HG03378 (cell line): ENCODE measurements around the gene SRL.
A peak's percentile ranks its signal among the peaks of the same experiment; 100 is the strongest.

Experiments used
- ATAC-seq: cut with Tn5 transposase; IDR thresholded peaks from one replicate; pipeline ENCODE4 v1.9.1; 2021; ENCODE audit warnings: mild to moderate bottlenecking, moderate library complexity; ENCODE audit not compliant: unreplicated experiment

Gene SRL

DNA sequence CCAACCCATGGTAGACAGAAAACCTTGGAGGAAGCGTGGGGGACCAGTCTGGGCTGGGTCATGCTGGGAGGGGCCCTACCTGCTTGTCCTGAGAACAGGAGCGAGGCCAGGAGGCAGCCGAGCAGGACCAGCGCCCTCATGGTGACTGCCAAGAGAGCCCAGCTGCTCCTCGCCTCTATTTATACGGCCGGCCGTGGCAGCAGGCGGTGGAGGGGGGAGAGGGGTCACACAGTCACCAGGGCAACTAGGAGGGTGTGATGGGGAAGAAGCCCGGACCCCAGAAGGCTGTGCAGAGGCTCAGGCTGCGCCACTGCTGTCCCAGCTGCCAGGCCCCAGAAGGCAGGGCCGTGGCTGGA, at the start of gene SRL:
TSS of gene SRL (minus strand) at position 153 of the 356 bp plus-strand sequence. CDS start at position 140, 13 bp downstream.
- ATAC-seq: no peak

DNA sequence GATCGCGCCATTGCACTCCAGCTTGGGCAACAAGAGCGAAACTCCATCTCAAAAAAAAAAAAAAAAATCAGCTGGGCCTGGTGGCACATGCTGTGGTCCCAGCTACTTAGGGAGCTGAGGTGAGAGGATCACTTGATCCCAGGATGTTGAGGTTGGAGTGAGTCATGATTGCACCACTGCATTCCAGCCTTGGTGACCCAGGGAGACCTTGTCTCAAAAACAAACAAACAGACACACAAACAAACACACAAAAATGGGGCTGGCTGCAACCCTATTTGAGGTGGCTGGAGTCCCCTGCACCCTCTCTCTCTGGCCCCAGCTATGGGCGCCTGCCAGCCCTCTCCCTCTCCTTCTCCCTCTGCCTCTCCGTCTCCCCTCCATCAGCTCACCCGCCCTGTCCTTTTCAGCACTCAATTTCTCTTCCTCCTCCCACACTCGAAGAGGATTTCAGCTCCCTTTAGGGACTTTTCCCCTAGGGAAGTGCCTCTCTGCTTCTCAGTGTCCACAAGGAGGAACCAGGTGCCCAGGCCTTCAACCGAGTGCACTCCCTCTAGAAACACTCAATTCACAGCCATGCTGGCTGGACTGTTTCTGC, 48.5 kb upstream of the SRL start:
- no peak for ATAC-seq

DNA sequence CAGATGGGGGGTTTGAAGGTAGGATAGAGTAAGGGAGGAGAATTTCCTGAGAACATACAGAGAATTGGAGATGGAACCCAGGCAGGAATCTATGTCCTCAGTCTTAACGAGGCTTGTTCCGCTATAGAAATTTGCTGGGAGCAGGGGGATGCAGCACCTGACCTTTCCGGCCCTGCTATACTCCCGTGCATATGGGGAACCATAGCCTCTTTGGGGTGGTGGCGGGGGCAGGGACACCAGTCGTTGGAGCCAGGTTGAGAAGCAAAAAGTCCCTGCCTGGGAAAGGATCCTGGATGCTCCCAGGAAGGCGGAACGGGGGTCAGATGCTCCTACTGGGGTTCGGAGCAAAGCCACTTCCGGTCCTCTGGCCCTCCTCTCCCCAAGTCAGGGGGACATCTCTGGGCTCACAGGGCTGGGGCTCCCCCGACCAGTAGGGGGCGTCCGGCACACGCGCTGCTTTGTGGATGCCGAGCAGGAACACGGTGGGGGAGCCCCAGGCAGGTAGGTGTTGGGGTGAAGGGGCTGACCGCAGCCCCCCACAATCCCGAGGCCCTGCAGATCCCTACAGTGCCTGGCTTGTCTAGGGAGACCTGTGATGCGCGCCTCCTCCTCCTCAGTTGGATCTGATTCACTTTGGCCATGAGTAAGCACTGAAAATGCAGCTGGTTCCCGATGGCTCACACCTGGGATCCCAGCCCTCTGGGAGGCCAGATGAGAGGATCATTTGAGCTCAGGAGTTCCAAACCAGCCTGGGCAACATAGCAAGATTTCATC, 46.5 kb upstream of the SRL start:
- no peak for ATAC-seq

DNA sequence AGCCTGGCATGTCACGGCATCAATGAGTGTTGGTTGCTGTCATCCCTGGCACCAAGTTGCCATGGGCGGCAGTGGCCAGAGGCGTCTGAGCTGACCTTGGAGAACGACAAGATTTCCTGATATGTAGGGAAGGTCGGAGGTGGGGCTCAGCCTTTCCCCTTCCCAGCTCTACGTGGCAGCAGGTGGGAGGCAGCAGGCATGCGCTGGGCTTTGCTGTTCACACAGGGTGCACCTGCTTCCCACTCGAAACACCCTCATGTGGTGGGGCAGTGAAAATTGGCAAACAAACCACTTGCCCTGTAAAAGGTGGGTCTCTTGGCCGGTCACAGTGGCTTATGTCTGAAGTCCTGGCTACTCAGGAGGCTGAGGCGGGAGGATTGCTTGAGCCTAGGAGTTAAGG, 43.3 kb upstream of the SRL start:
- no peak for ATAC-seq

DNA sequence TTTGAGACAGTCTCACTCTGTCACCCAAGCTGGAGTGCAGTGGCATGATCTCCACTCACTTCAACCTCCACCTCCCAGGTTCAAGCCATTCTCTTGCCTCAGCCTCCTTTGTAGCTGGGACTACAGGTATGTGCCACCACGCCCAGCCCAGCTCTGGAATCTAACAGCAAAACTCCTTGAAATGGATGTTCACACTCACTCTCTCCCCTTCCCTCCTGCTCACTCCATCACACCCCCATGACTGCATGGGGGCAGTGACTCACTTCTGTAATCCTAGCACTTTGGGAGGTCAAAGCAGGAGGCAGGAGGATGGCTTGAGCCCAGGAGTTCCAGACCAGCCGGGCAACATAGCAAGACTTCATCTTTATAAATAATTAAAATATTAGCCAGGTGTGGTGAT, 42.1 kb upstream of the SRL start:
- ATAC-seq: no peak

DNA sequence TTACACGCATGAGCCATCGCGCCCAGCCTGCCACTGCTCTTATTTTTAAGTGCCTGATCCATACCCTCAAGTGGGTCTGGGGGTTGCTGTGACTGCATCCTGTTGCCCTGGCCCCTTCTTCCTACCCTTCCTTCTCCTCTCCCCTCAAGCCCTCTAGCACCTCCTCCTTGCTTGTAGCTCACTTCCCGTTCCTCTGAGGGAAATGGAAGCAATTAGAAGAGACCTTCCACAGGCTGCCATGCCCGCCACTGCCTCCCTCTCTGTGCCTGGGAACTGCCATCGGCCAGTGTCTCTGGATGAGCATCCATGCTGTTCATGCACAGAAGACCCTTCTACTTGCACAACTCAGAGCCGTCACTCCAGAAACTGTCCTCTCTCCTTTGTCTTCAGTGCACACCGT, 41.6 kb upstream of the SRL start:
- ATAC-seq: no peak

DNA sequence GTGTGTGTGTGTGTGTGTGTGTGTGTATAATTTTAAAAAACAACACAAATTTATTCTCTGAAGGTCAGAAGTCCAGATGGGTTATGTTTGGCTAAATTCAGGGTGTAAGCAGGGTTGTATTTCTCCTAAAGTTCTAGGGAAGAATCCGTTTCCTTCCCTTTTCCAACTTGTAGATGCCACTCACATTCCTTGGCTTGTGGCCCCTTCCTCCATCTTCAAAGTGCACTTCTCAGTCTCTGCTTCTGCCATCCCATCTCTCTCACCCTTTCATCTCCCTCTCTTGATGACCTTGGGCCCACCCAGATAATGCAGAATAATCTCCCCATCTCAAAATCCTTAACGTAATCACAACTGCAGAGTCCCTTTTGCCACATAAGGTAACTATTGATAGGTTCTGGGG, 38.7 kb upstream of the SRL start:
- ATAC-seq: no peak

DNA sequence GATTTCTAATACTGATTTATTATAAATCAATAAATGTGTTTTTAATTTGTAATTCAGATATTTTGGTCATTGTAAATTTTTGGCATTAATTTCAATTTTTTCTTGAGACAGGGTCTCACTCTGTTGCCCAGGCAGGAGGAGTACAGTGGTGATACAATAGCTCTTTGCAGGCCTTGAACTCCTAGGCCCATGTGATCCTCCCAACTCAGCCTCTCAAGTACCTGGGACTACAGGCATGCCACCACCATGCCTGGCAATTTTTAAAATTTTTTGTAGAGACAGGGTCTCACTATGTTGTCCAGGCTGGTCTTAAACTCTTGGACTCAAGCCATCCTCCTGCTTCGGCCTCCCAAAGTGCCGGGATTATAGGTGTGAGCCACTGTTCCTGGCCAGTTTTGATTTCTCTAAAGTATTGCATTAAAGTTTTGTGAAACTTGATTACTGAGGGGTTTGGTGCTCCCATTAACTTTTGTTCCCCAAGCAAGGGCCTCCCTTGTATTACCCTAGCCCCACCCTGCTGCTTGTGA, 36.2 kb upstream of the SRL start:
- ATAC-seq: no peak

DNA sequence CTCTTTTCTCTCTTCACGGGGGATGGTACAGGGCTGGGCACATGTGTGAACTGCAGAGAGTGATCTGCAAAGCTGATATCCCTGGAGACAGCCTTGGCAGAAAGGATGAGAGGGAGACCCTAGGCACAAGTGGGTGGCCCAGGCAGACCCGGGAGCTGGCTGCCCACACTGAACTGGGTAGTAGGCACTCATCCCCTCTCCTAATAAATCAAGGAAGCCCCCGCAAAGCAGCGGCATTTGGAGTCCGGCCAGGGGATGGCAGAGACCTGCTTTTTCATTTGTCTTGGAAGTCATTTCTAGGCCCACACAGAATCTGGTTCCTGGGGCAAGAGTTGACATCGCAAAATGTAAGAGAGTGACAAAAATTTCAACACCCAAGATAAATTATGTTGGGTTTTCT, 34.0 kb upstream of the SRL start:
- ATAC-seq: no peak

DNA sequence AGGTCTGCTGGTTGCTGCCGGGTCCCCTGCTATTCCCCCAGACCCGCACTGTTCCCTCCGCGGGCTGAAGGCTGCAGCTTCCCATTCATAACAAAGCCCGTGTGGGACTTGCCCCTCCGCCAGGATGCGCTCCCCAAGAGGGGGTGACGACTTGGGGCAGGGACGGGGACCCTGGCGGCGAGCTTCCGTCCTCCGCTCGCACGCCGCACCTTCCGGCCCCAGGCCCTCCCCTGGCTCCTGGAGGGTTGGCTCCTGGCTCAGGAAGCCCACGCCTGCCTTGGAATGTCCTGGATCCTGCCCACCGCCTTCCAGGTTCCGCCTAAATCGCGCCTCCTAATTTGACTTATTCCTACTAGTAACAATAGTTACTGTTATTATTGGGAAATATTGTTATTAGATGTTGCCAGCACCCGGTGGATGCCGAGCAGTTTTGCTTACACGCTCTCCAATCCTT, 32.0 kb upstream of the SRL start:
- ATAC-seq: no peak

DNA sequence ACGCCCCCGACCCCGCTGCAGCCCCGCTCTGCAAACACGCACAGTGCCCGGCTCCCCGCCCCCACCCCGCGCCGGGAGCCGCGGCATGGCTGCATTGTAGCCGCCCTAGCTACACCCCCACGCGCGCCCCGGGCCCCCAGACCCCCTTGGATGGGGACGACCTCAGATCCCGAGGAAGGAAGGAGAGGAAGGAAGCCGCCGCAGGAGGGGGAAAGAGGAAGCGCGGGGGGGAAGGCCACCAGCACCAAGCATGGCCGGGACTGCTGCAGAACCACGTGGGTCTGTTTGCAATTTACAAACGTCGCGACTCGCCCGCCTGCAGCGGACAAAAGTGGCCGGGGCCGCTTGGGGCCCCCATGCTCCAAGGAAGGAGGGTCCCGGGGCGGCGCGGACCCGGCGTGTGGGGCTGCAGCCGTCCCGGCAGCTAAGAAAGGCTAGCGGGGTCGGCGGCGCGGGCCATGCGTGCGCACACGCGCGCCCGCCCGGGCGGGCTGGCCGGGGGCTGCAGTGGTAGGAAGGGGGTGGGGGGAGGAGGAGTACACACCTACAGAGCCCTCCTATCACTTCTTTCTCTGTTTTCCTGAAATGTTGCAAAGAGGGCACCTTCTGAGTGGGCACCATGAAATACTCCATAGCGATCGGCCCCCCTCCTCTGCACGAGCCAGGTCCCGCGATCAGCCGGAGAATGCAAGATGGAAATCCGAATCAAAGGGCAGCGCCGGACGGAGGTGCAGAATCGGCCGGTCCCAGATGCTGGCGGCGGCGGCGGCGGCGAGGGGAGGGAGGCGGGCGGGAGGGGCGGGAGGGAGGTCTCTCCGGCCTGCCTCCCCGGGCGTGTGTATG, 30.5 kb upstream of the SRL start:
- ATAC-seq: no peak

DNA sequence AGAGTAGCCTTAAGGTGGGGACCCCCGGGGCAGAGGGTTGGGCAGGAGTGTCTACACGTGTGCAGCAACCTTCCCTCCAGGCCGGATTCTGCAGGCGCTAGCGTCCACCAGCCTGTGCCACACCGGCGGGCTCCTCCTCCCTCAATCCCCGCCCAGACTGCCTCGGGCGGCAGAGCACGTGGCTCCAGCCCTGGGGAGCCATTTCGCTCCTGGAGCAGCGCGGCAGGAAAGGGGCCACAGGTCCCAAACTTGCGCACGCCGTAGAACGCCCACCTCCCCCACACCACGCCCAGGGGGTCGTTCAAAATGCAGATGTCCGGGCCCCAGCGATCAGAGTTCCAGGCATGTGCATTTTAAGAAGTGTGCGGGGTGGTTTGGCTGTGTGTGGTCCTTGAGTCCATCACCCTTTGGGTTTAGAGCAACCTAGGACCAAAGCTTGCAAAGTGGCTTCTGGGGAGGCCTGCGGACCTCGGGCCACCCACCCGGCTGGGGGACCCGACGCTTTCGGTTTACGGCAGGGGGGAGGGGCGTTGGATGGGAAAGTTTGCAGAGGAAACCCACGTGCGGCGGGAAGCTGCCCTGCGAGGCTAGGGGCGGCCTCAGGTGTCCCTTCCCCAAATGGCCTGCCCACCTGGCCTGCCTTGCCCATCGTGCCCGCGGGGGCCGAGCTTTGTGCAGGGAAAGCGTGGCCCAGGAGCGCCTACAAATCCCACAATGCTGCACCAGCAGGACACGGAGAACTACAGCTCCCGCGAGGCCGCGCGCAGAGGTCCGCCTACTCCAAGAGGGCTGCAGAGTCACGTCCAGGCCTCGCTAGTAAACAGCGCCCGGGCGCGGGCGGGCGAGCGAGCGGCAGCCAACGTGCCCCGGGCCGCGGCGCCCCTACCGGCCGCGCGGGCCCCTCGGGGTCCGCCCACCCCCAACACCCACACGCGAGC, 29.6 kb upstream of the SRL start:
- peak; percentile 54 for ATAC-seq

DNA sequence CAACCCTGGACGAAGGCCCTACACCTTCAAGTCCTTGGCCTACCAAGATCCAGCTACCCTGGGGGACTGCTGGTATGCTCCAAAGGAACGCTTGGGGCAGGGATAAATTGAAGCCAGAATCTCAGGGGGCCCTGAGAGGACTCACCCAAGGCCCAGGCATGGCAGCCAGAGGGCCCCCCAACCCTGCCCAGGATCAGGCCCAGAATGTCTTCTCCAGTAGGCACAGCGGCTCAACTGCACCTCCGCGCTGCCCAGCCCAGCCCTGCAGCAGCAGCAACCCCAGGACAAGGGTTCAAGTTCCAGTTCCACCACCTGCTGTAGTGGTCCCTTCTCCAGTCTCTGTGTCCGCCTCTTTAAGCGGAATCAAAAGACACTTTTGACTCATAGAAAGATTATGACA, 28.7 kb upstream of the SRL start:
- no peak for ATAC-seq

DNA sequence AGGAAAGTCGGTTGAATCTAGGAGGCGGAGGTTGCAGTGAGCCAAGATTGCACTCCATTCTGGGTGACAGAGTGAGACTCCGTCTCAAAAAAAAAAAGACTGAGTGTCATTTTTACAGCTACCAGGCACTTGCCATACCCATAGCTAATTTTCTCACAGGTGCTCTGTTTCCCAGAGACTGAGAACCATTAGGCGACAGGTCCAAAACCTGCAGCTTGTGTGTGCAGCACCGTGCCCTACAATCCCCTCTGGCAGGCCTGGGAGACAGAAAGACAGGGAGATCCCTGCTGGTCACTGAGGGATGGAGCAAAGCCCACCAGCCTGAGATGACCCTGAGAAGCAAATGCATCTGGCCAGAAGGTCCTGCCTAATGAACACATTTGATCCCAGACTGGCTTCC, 28.2 kb upstream of the SRL start:
- no peak for ATAC-seq

DNA sequence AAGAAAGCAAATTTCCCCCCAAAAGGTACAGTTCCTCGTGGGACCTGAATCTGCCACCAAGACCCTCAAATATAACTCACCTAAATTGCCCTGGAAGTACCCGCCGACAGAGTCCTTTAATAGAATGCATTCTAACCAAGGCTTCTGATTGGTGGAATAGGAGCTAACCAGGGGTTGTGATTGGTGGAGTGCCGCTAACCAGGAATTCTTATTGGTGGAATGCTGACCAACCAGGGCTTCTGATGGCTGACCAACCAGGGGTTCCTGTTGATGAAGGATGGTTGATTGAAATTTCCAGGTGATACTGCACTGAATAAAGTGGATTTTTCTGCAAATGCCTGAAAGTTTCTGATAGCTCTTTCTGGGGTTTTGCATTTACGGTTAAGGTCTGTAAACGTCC, 24.5 kb upstream of the SRL start:
- ATAC-seq: no peak

DNA sequence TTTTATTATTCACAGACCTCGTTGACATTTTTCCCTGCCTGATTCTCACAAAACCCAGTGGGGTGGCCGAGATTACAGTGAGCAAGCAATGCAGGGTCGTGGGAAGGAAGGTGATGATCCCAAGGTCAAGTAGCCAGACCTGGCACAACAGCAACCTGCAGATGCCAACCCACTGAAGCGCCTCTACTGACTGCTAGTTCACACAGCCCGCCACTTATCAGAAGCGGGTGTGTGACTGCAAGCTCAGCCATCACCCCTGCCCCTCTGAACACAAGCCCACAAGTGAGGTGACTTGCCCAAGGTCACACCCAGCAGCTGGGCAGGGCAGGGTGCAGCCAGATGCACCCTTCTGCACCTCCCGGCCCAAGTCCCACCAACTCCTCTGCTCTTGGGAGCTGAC, 23.8 kb upstream of the SRL start:
- ATAC-seq: no peak

DNA sequence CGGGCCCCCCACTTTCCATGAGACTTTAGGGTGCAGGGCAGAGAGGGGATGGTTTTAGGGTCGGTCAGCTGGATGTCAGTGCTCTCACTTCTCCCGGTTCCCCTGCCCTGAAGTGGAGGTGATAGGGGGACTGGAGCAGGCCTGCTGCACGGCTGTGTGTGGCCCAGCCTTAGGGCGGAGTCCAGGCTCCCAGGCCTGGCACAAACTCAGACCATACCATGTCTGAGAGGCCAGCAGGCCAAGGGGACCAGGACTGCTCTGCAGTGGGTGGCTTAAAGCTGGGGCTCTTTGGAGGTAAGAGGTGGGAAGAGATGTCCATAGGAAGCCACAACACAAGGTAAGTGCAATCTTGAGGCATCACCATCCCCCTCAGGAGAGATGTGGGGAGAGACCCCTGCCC, 22.7 kb upstream of the SRL start:
- ATAC-seq: no peak

DNA sequence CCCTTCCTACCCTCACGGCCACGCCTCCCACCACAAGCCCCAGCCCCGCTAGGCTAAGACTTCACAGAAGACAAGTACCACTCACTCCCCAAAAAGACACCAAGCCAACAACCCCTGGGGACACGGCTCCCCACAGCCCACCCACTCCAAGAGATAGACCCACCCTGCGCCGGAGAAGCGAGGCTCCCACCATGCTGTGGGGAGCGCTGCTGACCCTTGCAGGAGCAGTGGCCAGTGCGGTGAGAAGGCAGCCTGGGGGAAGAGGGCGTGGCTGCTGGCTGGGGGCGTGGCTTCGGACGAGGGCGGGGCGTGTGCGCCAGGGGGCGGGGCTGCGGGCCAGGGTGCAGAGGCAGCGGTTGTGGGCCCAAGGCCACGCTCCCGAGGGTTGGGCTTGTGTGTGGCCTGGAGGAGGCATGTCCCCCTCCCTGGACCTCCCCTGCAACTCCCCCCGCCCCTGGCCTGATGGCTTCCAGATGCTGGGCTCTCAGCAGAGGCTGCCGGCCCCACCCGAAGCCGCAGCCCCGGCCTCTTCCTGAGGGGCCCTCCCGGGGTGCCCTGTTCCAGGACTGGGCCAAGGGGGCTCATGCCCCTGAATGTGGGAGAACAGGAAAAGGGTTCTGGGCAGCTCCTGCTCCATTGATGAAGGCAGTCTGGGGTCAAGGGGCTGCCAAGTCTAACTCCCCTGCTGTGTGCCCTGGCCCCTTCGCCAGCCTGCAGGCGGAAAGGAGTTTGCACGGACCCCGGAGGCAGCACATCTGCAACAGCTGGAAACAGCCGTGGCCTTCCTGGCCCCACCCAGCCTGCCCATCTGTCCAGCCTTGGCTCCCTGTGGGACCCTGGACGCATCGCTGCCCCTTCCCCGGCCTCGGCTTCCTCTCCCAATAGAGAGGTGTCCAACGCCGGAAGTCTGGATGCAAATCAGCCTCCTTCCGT, 21.9 kb upstream of the SRL start:
- no peak for ATAC-seq

DNA sequence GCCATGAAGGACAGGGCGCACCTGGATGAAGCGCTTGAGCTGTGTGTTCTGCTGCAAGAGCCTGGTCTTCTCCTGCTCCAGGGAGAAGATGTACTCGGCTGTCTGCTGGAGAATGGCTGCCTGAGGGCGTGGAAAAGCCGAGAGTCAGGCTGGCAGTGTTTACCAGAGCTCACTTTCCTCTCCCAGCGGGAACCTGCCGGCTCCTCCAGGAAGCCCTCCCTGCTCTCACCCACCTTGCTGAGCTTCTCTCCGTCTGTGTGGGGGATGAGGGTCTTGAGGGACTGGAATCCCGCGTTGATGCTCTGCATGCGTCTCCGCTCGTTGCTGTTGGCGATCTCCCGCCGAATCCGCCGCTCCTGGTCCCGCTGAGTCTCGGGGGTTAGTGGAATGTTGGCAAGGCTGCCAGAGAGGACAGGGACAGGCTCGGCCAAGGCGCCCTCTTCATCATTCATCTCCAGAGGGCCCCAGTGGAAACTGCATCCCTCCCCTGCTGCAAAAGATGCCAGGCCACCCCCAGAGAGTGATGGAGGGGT, 20.5 kb upstream of the SRL start:
- no peak for ATAC-seq
